Renal pelvis (tissue), 4 donors: ENCODE measurements around the gene COL4A6. TPM values are rescaled to one million over a fixed set of nuclear protein-coding genes. Genes with fewer than 3 reads are reported as not detected.
"Not testable (repeated sequence)": the region's sequence is repeated elsewhere in the genome, so short reads cannot be mapped to it uniquely, and the experiment has no call there.

ENCODE experiments used
- DNase-seq: peaks from one replicate; pipeline ENCODE4 v3.0.0-alpha.2; 2013
- polyA plus RNA-seq, 3 donors: library from polyadenylated mRNA; unstranded; fragments of 120-200 nt; gene quantifications; one replicate each; pipeline ENCODE4 v1.2.1, GENCODE V29; 2013; ENCODE audit not compliant: insufficient read length in 3 of 3

Gene COL4A6
- polyA plus RNA-seq, 3 donors: 13.6 to 18.6 (median 15.5) TPM

- no peak for DNase-seq
These were observed 23.1 kb downstream of the COL4A6 start for GRCh38 chrX:108415146-108415545.

GRCh38 chrX:108412783-108413182, 25.4 kb downstream of the COL4A6 start:
- no peak for DNase-seq

- DNase-seq: no peak
These were observed 38.6 kb downstream of the COL4A6 start for GRCh38 chrX:108399418-108400165.

GRCh38 chrX:108397627-108398391, 40.4 kb downstream of the COL4A6 start:
- no peak for DNase-seq

GRCh38 chrX:108396986-108397385, 41.2 kb downstream of the COL4A6 start:
- DNase-seq: no peak

- no peak for DNase-seq
These were observed 41.9 kb downstream of the COL4A6 start for GRCh38 chrX:108396188-108396891.

GRCh38 chrX:108390976-108391717, 47.1 kb downstream of the COL4A6 start:
- DNase-seq: not testable (repeated sequence)

GRCh38 chrX:108384783-108385182, 53.4 kb downstream of the COL4A6 start:
- DNase-seq: no peak

- DNase-seq: no peak
These were observed 58.0 kb downstream of the COL4A6 start for GRCh38 chrX:108380222-108380621.

GRCh38 chrX:108376821-108377220, 61.4 kb downstream of the COL4A6 start:
- not testable (repeated sequence) for DNase-seq

- DNase-seq: not testable (repeated sequence)
These were observed 62.6 kb downstream of the COL4A6 start for GRCh38 chrX:108375591-108375990.

- DNase-seq: no peak
These were observed 71.4 kb downstream of the COL4A6 start for GRCh38 chrX:108366644-108367406.

- no peak for DNase-seq
These were observed 76.2 kb downstream of the COL4A6 start for GRCh38 chrX:108362026-108362425.

GRCh38 chrX:108361316-108361715, 76.9 kb downstream of the COL4A6 start:
- DNase-seq: no peak

- peak; percentile 11 for DNase-seq
These were observed 78.2 kb downstream of the COL4A6 start for GRCh38 chrX:108359806-108360602.

- no peak for DNase-seq
These were observed 84.8 kb downstream of the COL4A6 start for GRCh38 chrX:108353452-108353851.

GRCh38 chrX:108349210-108349609, 89.0 kb downstream of the COL4A6 start:
- no peak for DNase-seq

- no peak for DNase-seq
These were observed 89.7 kb downstream of the COL4A6 start for GRCh38 chrX:108348525-108348924.

- DNase-seq: peak; percentile 4
These were observed 90.4 kb downstream of the COL4A6 start for GRCh38 chrX:108347800-108348199.

- no peak for DNase-seq
These were observed 94.0 kb downstream of the COL4A6 start for GRCh38 chrX:108344216-108344615.
